Activated T-helper 17 cell treated with anti-CD3 and anti-CD28 coated beads, Interleukin-2, amount 50 U/mL, for 72 hours (primary cell): Measurements from ENCODE around the gene WHAMM. TPM values are rescaled to one million over a fixed set of nuclear protein-coding genes. Genes with fewer than 3 reads are reported as not detected.

Experiments used
- ATAC-seq: fragments of 150-1000 bp; cut with Tn5 transposase; replicated peaks from 2 replicates; pipeline ENCODE4 v1.10.0; 2021; ENCODE audit warnings: mild to moderate bottlenecking, moderate library complexity
- H3K27ac Mint-ChIP-seq: one replicate; pipeline ENCODE4 v1.8.0; 2022; ENCODE audit warnings: mixed read lengths
- H3K27me3 Mint-ChIP-seq: one replicate; pipeline ENCODE4 v1.8.0; 2022; ENCODE audit warnings: mixed read lengths
- H3K36me3 Mint-ChIP-seq: one replicate; pipeline ENCODE4 v1.8.0; 2022; ENCODE audit warnings: low read depth, mild to moderate bottlenecking, mixed read lengths
- H3K4me1 Mint-ChIP-seq: one replicate; pipeline ENCODE4 v1.8.0; 2022; ENCODE audit warnings: mixed read lengths
- H3K4me3 Mint-ChIP-seq: one replicate; pipeline ENCODE4 v1.8.0; 2022; ENCODE audit warnings: mild to moderate bottlenecking, mixed read lengths
- H3K9me3 Mint-ChIP-seq: one replicate; pipeline ENCODE4 v1.8.0; 2022; ENCODE audit warnings: mixed read lengths
- total RNA-seq, 2 donors: library from RNA; stranded (reverse); gene quantifications; one replicate each; pipeline ENCODE4 v1.2.3, GENCODE V29; 2022

WHAMM gene
- total RNA-seq, 2 donors from 2014 or later: 3.9 to 4.3 TPM

DNA sequence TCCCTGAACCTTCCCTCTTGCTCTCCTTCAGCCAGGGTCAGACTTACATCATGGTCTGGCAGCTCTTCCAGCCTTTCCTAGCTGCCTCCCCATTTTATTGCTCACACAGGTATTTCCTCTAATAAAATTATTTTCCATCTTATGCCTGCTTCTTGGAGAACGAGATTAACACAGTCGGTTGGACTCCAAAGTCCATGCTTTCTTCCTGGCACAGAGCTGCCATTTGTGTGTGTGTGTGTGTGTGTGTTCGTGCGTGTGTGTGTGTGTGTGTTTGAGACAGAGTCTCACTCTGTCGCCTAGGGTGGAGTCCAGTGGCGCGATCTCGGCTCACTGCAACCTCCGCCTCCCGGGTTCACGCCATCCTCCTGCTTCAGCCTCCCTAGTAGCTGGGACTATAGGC is 19.1 kb upstream of the WHAMM start:
- H3K4me1 Mint-ChIP-seq: no peaks in the 10 kb centered on the region
- H3K27me3 Mint-ChIP-seq: no peaks in the 10 kb centered on the region
- H3K4me3 Mint-ChIP-seq: no peak overlapping the region
- H3K9me3 Mint-ChIP-seq: peaks cover 6% of the 10 kb centered on the region
- H3K27ac Mint-ChIP-seq: no peak overlapping the region
- no peaks in the 10 kb centered on the region for H3K36me3 Mint-ChIP-seq
- ATAC-seq: no peak

DNA sequence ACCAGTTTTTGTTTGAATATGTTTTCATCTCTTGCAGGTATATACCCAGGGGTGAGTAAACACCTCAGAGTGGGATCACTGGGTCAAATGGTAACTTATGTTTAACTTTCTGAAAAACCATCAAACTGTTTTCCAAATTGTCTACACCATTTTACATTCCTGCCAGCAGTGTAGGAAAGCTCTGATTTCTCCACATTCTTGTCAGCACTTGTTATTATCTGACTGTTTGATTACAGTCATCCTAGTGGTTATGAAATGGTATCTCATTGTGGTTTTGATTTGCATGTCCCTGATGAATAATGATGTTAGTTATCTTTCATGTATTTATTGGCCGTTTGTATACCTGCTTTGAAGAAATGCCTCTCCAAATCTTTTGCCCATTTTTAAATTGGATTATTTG is 17.4 kb upstream of the WHAMM start:
- Mint-ChIP-seq H3K4me1 (no peaks in the 10 kb centered on the region), H3K36me3 (no peaks in the 10 kb centered on the region), H3K4me3 (no peak overlapping the region), H3K27me3 (no peaks in the 10 kb centered on the region), H3K9me3 (peaks cover 6% of the 10 kb centered on the region), H3K27ac (no peak overlapping the region)
- ATAC-seq: peak; percentile 39

DNA sequence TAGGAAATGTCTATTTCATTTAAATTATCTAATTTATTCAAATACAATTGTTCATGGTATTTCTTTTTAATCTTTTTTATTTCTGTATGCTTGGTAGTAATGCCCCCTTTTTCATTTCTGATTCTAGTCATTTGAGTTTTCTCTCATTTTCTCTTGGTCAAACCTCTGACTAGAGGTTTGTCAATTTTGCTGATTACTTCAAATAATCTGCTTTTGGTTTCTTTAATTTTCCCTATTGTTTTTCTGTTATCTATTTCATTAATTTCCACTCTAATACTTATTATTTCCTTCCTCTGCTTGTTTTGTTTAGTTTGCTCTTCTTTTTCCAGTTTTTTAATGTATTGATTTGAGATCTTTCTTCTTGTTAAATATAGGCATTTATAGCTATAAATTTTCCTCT is 15.7 kb upstream of the WHAMM start:
- Mint-ChIP-seq H3K4me3 (no peak overlapping the region), H3K4me1 (no peaks in the 10 kb centered on the region), H3K27ac (no peak overlapping the region), H3K36me3 (no peaks in the 10 kb centered on the region), H3K27me3 (no peaks in the 10 kb centered on the region), H3K9me3 (peaks cover 6% of the 10 kb centered on the region)
- no peak for ATAC-seq

DNA sequence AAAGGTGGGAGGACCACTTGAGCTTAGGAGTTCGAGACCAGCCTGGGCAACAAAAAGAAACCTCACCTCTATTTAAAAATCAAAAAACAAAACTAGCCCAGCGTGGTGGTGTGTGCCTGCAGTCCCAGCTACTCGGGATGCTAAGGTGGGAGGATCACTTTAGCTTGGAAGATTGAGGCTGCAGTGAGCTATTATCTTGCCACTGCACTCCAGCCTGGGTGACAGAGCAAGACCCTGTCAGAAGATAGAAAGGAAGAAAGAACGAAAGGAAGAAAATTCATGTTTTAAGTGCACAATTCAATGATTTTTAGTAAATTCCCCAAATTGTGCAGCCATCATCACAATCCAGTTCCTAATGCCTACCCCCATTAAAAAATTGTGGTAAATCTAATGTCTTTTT is 11.3 kb upstream of the WHAMM start:
- no peaks in the 10 kb centered on the region for H3K36me3 Mint-ChIP-seq
- no peak overlapping the region for H3K27ac Mint-ChIP-seq
- H3K4me1 Mint-ChIP-seq: no peaks in the 10 kb centered on the region
- no peak overlapping the region for H3K4me3 Mint-ChIP-seq
- H3K9me3 Mint-ChIP-seq: peaks cover 6% of the 10 kb centered on the region
- H3K27me3 Mint-ChIP-seq: peaks cover 19% of the 10 kb centered on the region
- no peak for ATAC-seq

DNA sequence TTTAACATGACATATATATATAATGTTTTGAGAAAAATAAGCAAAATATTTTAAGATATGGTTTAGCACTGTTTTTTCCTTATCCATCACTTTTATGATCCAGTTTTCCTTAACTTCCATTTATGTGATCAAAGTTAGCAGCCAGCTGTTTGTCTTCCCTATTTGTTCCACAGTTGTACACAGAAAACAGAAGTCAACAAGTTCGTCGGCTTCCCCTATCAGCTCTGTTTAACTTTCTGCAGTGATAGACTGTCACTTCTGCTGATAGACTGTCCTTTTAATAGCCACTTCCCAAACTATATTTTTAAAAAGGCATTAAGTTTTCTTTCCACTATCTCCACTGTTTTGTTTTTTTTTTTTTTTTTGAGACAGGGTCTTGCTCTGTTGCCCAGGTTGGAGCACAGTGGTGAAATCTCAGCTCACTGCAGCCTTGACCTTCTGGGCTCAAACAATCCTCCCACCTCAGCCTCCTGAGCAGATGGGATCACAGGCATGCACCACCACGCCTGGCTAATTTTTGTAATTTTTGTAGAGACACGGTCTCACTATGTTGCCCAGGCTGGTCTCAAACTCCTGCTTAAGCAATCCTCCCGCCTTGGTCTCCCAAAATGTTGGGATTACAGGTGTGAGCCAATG is 10.8 kb upstream of the WHAMM start:
- no peaks in the 10 kb centered on the region for H3K36me3 Mint-ChIP-seq
- H3K4me1 Mint-ChIP-seq: no peaks in the 10 kb centered on the region
- no peak for ATAC-seq
- H3K4me3 Mint-ChIP-seq: no peak overlapping the region
- H3K27ac Mint-ChIP-seq: no peak overlapping the region
- peaks cover 6% of the 10 kb centered on the region for H3K9me3 Mint-ChIP-seq
- peaks cover 25% of the 10 kb centered on the region for H3K27me3 Mint-ChIP-seq

DNA sequence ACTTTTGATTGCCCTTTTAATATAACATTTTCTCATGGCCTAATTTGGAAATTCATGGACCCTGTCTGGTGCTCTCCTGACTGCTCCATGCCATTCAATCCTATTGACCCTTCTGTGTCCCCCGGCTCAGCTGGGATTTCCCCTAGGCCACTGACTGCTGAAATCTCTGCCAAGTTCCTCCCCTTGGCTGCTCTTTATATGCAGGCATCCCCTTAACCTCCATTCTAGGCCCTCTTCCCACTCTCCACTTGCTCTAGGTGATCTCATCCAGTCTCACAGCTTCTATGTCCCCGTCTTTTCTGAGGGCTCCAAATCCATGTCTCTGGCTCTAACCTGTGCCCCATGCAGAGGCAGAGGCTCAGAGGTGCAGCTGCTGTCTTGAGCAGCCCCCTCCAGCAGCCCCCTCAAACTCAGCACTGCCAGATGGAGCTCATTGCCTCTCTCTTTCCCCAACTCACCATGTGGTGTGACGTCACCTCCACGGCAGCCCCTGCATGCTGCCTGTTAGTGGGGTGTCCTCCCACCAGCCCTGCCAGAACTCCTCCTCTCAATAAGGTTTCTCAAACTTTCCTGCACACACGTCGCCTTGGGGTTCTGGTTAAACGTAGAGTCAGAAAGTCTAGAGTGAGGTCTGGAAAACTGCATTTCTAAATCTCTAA is 10.1 kb upstream of the WHAMM start:
- peaks cover 26% of the 10 kb centered on the region for H3K27me3 Mint-ChIP-seq
- no peaks in the 10 kb centered on the region for H3K36me3 Mint-ChIP-seq
- H3K27ac Mint-ChIP-seq: no peak overlapping the region
- no peak for ATAC-seq
- no peaks in the 10 kb centered on the region for H3K4me1 Mint-ChIP-seq
- no peaks in the 10 kb centered on the region for H3K9me3 Mint-ChIP-seq
- H3K4me3 Mint-ChIP-seq: no peak overlapping the region

DNA sequence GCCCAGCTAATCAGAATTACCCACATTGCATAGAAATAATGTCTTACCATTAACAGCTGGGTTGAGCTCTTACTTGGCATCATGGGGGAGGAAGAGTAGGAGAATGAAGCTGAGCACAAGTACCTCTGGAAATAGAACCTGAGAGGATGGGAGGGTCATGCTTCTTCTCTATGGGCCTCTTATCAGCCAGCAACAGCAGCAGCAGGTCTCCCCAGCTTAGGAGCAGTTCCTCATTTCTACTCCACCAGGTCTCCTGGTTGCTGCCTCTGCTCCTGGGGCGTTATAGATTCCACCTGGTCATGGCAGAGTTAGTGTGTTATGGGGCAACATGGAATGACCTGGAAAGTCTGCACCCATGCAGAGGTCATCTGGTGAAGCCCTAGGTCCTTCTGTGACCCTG is 6.9 kb upstream of the WHAMM start:
- Mint-ChIP-seq H3K27ac (no peak overlapping the region), H3K4me3 (no peak overlapping the region), H3K4me1 (no peaks in the 10 kb centered on the region), H3K27me3 (peaks cover 26% of the 10 kb centered on the region), H3K9me3 (no peaks in the 10 kb centered on the region), H3K36me3 (no peaks in the 10 kb centered on the region)
- ATAC-seq: no peak

DNA sequence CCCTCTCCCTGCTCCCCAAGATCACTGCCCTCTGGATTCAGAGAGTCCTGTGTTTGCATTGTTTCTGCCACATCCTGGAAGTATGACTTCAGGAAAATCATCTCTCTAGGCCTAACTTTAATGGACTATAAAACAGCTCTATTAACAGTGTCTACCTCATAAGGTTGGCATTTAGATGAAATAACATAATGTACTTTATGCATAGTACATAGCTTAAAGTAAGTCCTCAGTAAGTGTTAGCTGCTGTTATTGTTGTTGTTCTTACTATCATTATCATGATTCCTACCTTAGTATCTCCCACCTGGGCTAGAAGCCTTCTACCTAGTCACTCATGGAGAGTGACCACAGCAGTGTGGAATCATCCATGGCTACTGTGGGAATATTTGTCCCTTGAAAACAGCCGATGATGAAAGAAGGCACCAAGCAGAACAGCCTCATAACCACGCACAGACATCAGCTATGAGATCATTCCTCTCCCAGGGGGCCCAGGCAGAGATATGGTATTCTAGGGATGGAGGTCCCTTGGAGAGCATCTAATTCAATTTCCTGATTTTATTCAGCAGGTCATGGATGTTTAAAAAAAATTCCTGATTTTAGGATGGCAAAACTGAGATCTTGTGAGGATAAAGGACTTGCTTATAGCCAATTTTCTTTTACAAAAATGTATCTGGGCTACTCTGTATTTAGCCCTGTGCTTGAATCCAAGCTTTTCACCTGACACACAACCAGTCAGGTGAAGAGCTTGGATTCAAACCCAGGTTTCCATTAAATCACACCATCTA is 5.4 kb upstream of the WHAMM start:
- Mint-ChIP-seq H3K27ac (no peak overlapping the region), H3K4me1 (peaks cover 3% of the 10 kb centered on the region), H3K9me3 (no peaks in the 10 kb centered on the region), H3K36me3 (no peaks in the 10 kb centered on the region), H3K4me3 (no peak overlapping the region), H3K27me3 (peaks cover 26% of the 10 kb centered on the region)
- ATAC-seq: no peak

DNA sequence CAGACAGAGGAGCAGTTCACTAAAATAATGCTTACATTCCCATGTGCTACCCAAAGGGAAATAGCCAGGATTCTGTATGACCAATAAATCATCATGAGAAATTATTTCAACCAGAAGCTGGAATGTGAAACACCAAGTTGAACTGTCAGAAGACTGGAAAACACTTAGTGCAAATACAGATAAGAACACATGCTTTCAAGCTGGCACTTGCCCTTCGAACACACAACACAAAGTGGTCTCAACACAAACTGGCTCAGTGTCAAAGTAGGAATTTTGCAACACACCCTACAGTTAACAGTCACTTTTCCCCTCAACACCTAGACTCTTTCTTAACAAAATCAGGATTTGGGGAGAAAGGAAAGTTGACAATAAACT is 4.9 kb upstream of the WHAMM start:
- Mint-ChIP-seq H3K36me3 (no peaks in the 10 kb centered on the region), H3K4me1 (peaks cover 8% of the 10 kb centered on the region), H3K27me3 (peaks cover 20% of the 10 kb centered on the region), H3K4me3 (no peak overlapping the region), H3K9me3 (no peaks in the 10 kb centered on the region), H3K27ac (no peak overlapping the region)
- no peak for ATAC-seq

DNA sequence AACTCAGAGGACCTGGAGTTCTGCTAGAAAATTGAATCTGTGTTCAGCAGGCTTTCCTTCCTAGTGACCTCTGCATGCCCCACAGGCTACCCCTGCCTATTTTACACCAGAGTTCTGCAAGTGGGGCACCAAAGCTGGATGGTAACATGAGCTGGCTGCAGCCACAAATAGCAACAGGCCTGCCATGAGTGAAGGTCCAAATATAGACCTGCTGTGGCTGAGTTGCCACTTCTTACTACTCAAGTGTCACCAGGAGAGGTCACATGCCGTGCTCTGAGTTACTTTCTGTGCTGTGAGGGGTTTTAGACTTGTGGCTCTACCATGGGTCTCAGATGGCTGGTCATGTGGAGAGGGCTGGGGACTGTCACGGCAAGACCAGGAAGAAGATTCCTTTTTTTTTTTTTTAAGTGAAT is 3.4 kb upstream of the WHAMM start, which contains the start of gene FSD2:
Gene FSD2, minus strand, starts transcription at position 76 of the 413 bp plus-strand sequence. CDS start 18,679 bp downstream, outside the sequence.
- Mint-ChIP-seq H3K4me3 (no peak within 1 kb of the TSS), H3K36me3 (peaks cover 8% of the 10 kb centered on the region), H3K27me3 (peaks cover 12% of the 10 kb centered on the region), H3K9me3 (no peaks in the 10 kb centered on the region), H3K27ac (no peak within 1 kb of the TSS), H3K4me1 (peaks cover 14% of the 10 kb centered on the region)
- ATAC-seq: no peak

DNA sequence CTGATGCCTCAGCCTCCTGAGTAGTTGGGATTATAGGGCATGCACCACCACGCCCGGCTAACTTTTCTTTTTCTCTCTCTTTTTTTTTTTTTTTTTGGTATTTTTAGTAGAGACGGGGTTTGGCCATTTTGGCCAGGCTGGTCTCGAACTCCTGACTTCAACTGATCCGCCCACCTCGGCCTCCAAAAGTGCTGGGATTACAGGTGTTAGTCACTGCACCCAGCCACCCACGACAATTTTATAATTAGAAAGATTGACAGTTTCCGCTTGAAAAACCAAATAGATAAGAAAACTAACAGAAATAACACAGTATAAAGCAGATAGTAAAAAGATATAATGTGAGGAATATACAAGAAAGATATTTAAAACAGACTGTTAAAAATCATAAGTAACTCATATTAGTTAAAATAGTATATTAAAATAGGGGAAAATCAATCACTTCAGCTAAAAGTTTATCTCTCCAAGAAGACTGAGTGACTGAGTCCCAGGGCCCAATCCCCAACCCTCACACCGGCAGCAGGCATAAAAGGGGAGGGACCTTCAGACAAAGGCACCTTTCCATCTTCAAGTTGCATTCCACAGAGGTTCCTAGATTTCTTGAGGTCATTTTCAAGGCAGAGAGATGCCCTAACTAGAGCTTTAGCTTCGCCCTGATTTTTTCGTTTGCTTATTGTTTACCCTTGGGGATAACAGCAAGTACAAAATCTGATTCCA is 1.4 kb upstream of the WHAMM start:
- H3K4me1 Mint-ChIP-seq: peaks cover 23% of the 10 kb centered on the region
- H3K4me3 Mint-ChIP-seq: peak overlapping the region; percentile 70
- ATAC-seq: no peak
- no peaks in the 10 kb centered on the region for H3K9me3 Mint-ChIP-seq
- peaks cover 23% of the 10 kb centered on the region for H3K36me3 Mint-ChIP-seq
- H3K27ac Mint-ChIP-seq: no peak overlapping the region
- H3K27me3 Mint-ChIP-seq: peaks cover 7% of the 10 kb centered on the region

DNA sequence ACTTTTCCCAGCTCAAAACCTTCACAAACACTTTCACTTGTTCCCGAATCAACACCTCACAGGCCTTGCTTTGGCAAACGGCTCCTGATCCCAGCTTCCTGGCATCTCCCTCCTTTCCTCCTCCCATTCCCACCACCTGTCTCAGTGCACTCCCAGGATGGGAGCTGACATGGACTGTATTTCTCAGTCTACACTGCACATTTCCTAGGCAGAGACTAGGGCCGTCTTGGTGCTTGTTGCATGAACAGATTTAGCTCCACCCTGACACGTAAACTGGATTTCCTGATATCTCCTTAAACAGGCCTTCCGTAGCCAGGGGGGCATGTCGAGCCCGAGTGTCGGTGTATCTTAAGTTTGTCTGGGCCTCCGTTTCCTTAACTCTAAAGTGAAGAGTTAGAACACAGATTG is 790 bp upstream of the WHAMM start:
- peaks cover 29% of the 10 kb centered on the region for H3K36me3 Mint-ChIP-seq
- peak overlapping the region; percentile 65 for H3K27ac Mint-ChIP-seq
- H3K4me3 Mint-ChIP-seq: peak overlapping the region; percentile 70
- no peaks in the 10 kb centered on the region for H3K9me3 Mint-ChIP-seq
- ATAC-seq: no peak
- H3K4me1 Mint-ChIP-seq: peaks cover 23% of the 10 kb centered on the region
- peaks cover 1% of the 10 kb centered on the region for H3K27me3 Mint-ChIP-seq

DNA sequence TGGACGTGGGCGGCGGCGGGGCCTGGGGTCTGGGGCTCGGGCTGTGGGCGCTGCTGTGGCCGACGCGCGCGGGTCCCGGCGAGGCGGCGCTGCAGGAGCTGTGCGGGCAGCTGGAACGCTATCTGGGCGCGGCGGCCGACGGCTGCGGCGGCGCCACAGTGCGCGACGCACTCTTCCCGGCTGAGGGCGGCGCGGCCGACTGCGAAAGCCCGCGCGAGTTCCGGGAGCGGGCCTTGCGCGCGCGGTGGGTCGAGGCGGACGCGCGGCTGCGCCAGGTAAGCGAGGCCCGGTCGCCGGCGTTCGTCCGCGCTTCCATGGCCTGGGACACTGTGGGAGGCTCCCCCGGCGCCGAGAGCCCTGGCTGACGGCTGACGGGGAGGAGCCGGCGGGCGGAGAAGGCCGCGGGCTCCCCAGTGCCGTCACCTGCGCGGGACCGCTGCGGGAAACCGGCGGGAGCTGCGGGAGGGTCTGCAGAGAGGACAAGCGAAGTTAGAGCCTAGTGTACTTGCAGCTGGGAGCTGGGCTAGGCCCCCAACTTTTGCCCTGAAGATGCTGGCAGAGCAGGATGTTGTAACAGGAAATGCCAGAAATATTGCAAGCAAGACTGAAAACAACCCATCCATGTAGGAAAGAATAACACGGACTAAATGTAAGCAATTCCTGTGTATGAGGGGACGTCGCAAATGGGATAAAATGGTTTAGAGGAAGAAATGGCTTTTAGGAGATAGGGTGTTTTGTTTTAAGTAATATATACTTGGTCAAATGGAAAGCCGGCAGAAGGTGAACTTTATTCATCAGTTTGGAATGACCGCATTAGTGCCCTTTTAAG is 847 bp downstream of the WHAMM start:
- ATAC-seq: peak; percentile 28
- H3K27ac Mint-ChIP-seq: peak overlapping the region; percentile 91
- no peaks in the 10 kb centered on the region for H3K27me3 Mint-ChIP-seq
- peaks cover 45% of the 10 kb centered on the region for H3K36me3 Mint-ChIP-seq
- no peaks in the 10 kb centered on the region for H3K9me3 Mint-ChIP-seq
- H3K4me1 Mint-ChIP-seq: peaks cover 23% of the 10 kb centered on the region
- H3K4me3 Mint-ChIP-seq: peak overlapping the region; percentile 88
